ENCODE data around the gene C11orf21.

The C11orf21 gene

DNA sequence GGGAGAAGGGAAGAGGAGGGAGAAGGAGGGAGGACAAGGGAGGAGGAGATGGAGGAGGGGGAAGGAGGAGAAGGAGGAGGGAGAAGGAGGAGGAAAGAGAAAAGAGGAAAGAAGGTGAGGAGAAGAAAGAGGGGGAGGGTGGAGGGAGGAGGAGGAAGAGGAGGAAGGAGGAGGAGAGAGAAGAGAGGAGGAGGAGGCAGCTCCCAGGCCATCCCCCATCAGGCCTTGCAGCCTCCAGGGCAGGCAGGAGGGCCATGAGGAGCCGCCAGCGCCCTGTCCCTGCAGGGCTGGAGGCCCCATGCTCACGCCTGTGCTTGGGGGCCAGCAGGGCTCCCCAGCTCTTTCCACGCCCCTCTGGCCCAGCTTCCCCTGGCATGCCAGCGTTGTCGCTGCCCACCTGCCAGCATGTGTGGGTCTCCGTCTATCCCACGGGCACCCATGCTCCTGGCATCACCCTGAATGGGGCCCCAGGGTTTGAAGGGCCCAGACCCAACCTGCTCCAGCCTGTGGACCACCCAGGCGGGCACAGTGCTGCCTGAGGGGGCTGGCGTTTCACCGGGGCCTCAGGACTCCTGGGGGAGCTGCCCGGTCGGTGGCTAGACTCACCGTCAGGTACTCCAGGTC, 5.3 kb upstream of the C11orf21 start:
- no peak for DNase-seq (ENCODE audit: low read depth, low spot score)
- Histone ChIP-seq H3K4me3 (ENCODE audit: insufficient read length, low read depth) (no peak overlapping the region), H3K9ac (ENCODE audit: insufficient read length, low read depth) (peak overlapping the region; percentile 33), H3K36me3 (ENCODE audit: insufficient read depth, insufficient read length, low read length) (no peaks in the 10 kb centered on the region), H3K27me3 (ENCODE audit: insufficient read depth, insufficient read length) (no peaks in the 10 kb centered on the region), H3K9me3 (ENCODE audit: insufficient read depth, low read length) (no peaks in the 10 kb centered on the region), H3K4me1 (ENCODE audit: insufficient read depth, insufficient read length) (peaks cover 26% of the 10 kb centered on the region)
- TF ChIP-seq ZNF274 (IDR thresholded peaks at IDR 0.05; ENCODE audit: low read depth, low read length): no peak
- no peak for TF ChIP-seq YY1 (IDR thresholded peaks at IDR 0.05; ENCODE audit: insufficient read depth, insufficient read length)
- no peak for TF ChIP-seq SUZ12 (IDR thresholded peaks at IDR 0.05; ENCODE audit: extremely low read depth, insufficient read depth, insufficient read length)

- H3K27me3 ChIP-seq (ENCODE audit: insufficient read depth, insufficient read length): no peaks in the 10 kb centered on the region
- H3K4me1 ChIP-seq (ENCODE audit: insufficient read depth, insufficient read length): peaks cover 21% of the 10 kb centered on the region
- DNase-seq (ENCODE audit: low read depth, low spot score): no peak
- TF ChIP-seq SUZ12 (IDR thresholded peaks at IDR 0.05; ENCODE audit: extremely low read depth, insufficient read depth, insufficient read length) (no peak), YY1 (IDR thresholded peaks at IDR 0.05; ENCODE audit: insufficient read depth, insufficient read length) (no peak), ZNF274 (IDR thresholded peaks at IDR 0.05; ENCODE audit: low read depth, low read length) (no peak)
- no peaks in the 10 kb centered on the region for H3K9me3 ChIP-seq (ENCODE audit: insufficient read depth, low read length)
- no peak overlapping the region for H3K4me3 ChIP-seq (ENCODE audit: insufficient read length, low read depth)
- no peaks in the 10 kb centered on the region for H3K36me3 ChIP-seq (ENCODE audit: insufficient read depth, insufficient read length, low read length)
- no peak overlapping the region for H3K9ac ChIP-seq (ENCODE audit: insufficient read length, low read depth)
Measured at GRCh38 chr11:2306452-2306823, 4.7 kb upstream of the C11orf21 start.

DNA sequence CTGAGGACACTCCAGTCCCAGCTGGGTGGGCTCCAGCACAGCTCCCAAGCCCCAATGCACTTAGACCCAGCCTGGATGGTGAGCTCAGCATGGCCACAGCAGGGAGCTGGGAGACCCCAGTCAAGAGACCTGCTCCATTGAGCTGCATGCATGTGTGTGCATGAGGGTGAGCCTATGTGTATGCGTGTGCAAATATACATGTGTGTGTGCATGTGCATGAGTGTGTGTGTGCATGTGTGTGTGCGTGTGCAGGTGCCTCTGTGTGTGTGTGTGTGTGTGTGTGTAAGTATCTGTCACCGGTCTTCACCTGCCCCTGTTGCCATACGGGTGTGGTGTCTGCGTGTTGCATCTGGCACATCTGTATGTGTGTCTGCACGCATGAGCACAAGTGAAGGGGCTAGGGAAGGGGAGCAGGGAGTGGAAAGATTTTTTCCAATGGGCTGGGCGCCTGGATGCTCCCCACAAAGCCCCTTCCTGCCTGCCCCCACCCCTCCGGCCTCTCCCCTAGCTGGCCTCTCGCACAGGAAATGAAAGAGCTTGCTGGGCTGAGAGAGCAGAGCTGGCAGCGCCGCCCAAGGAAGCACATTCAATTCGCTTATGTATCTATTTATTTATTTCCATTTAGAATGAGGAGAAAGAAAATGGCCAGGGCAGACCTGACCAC, 4.2 kb upstream of the C11orf21 start:
- H3K9ac ChIP-seq (ENCODE audit: insufficient read length, low read depth): no peak overlapping the region

DNA sequence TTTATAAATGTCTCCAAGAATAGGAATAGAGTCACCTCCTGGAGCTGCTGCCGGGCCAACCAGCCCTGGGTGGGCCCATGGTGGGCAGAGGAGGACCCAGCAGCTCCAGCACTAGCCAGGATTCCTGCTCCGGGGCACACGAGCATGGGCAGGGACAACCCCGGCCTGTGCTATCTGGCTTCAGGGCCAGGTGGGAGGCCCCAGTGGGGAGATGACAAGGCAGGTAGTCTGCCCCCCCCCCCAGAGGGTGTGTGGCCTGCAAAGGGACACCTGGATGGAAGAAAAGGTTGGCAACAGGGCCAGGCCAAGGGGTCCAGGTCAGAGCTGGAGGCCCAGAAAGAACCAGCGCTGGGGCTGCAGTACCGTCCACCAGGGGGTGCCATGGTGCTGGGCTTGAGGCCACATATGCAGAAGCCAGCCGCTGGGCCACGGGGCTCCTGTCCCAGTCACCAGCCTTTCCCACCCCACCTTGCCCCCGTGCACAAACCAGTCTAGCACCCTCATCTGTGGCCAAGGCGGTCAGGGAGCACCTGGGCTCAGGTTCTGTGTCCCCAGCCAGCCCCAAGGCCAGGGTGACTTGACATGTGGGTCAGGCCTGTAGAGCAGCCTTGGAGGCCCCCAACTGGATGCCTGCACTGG, 3.5 kb upstream of the C11orf21 start:
- H3K9ac ChIP-seq (ENCODE audit: insufficient read length, low read depth): no peak overlapping the region
- H3K4me1 ChIP-seq (ENCODE audit: insufficient read depth, insufficient read length): peaks cover 16% of the 10 kb centered on the region

More for the DNA sequence above, 4.2 kb upstream of the C11orf21 start:
- no peak for TF ChIP-seq YY1 (IDR thresholded peaks at IDR 0.05; ENCODE audit: insufficient read depth, insufficient read length)
- no peak for TF ChIP-seq SUZ12 (IDR thresholded peaks at IDR 0.05; ENCODE audit: extremely low read depth, insufficient read depth, insufficient read length)
- no peak for TF ChIP-seq ZNF274 (IDR thresholded peaks at IDR 0.05; ENCODE audit: low read depth, low read length)
- DNase-seq (ENCODE audit: low read depth, low spot score): no peak
- Histone ChIP-seq H3K36me3 (ENCODE audit: insufficient read depth, insufficient read length, low read length) (no peaks in the 10 kb centered on the region), H3K4me1 (ENCODE audit: insufficient read depth, insufficient read length) (peaks cover 18% of the 10 kb centered on the region), H3K4me3 (ENCODE audit: insufficient read length, low read depth) (no peak overlapping the region), H3K27me3 (ENCODE audit: insufficient read depth, insufficient read length) (no peaks in the 10 kb centered on the region), H3K9me3 (ENCODE audit: insufficient read depth, low read length) (no peaks in the 10 kb centered on the region)

DNA sequence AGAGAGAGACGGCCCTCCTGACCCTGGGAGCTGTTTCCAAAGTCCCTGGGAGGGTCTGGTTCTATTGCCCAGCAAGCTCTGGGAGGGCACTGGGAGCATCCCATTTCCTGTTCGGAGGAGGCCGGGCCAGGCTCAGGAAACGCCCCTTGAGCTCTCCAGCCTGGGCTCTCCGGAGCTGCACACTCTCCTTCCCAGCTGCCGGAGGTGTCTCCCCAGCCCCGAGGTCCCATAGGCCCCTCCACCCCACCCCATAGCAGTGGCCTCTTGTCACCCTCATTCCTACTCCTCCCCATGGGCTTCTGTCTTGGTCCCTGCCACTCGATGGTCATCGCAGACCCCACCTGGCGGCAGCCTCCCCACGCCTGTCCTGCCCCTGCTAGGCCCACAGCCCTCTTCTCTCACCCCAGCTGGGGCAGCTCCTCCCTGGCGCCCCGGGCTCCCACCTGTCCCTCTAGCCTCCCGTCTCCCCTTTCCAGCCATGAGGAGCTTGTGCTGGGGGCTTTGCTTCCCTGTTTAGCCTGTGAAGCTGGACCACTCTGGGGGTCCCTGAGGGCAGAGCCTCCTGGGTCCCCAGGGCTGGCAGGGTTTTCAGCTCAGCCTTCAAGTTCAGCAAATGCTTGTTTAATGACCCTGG, 2.9 kb upstream of the C11orf21 start:
- no peak overlapping the region for H3K9ac ChIP-seq (ENCODE audit: insufficient read length, low read depth)
- H3K4me3 ChIP-seq (ENCODE audit: insufficient read length, low read depth): no peak overlapping the region
- H3K4me1 ChIP-seq (ENCODE audit: insufficient read depth, insufficient read length): peaks cover 16% of the 10 kb centered on the region
- TF ChIP-seq ZNF274 (IDR thresholded peaks at IDR 0.05; ENCODE audit: low read depth, low read length) (no peak), YY1 (IDR thresholded peaks at IDR 0.05; ENCODE audit: insufficient read depth, insufficient read length) (no peak), SUZ12 (IDR thresholded peaks at IDR 0.05; ENCODE audit: extremely low read depth, insufficient read depth, insufficient read length) (no peak)
- H3K36me3 ChIP-seq (ENCODE audit: insufficient read depth, insufficient read length, low read length): no peaks in the 10 kb centered on the region
- no peaks in the 10 kb centered on the region for H3K9me3 ChIP-seq (ENCODE audit: insufficient read depth, low read length)
- DNase-seq (ENCODE audit: low read depth, low spot score): no peak
- no peaks in the 10 kb centered on the region for H3K27me3 ChIP-seq (ENCODE audit: insufficient read depth, insufficient read length)

More for the DNA sequence above, 3.5 kb upstream of the C11orf21 start:
- Histone ChIP-seq H3K27me3 (ENCODE audit: insufficient read depth, insufficient read length) (no peaks in the 10 kb centered on the region), H3K9me3 (ENCODE audit: insufficient read depth, low read length) (no peaks in the 10 kb centered on the region), H3K4me3 (ENCODE audit: insufficient read length, low read depth) (no peak overlapping the region), H3K36me3 (ENCODE audit: insufficient read depth, insufficient read length, low read length) (no peaks in the 10 kb centered on the region)
- TF ChIP-seq YY1 (IDR thresholded peaks at IDR 0.05; ENCODE audit: insufficient read depth, insufficient read length): no peak
- no peak for TF ChIP-seq ZNF274 (IDR thresholded peaks at IDR 0.05; ENCODE audit: low read depth, low read length)
- no peak for TF ChIP-seq SUZ12 (IDR thresholded peaks at IDR 0.05; ENCODE audit: extremely low read depth, insufficient read depth, insufficient read length)
- DNase-seq (ENCODE audit: low read depth, low spot score): peak; percentile 56

DNA sequence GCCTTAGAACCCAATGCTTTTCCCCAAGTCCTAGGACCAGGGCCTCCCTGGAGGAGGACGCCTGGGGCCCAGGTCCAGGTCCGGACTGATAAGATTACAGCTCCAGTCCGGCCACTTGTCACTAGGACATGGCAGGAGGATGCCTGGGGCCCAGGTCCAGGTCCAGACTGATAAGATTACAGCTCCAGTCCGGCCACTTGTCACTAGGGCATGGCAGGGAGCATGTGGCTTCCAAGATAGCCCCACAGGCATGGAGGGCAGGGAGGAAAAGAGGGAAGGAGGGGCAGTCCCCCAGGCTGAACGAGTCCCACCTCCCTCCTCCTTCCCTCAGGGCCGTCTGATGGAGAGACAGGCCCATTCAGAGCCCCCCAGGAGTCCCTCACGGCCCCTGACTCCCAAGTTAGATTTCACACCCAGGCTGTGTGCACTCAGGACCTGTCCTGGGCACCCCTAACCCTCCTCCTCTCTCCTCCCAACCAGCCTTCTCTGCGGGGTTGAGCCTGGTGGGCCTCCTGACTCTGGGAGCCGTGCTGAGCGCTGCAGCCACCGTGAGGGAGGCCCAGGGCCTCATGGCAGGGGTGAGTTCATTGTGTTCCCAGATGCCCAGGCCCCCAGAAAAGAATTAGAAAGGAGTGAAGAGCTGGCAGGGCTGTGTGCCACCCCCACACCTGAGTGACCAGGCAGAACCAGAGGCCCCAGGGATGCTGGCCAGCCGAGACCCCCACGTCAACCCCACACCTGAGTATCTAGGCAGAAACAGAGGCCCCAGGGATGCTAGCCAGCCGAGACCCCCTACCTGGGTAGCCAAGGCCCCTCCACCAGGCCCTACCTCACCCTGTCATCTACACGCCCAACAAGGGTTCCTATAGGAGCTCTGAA, 2.1 kb upstream of the C11orf21 start:
- H3K4me1 ChIP-seq (ENCODE audit: insufficient read depth, insufficient read length): peaks cover 19% of the 10 kb centered on the region

More for the DNA sequence above, 2.1 kb upstream of the C11orf21 start:
- H3K36me3 ChIP-seq (ENCODE audit: insufficient read depth, insufficient read length, low read length): no peaks in the 10 kb centered on the region
- TF ChIP-seq ZNF274 (IDR thresholded peaks at IDR 0.05; ENCODE audit: low read depth, low read length) (no peak), SUZ12 (IDR thresholded peaks at IDR 0.05; ENCODE audit: extremely low read depth, insufficient read depth, insufficient read length) (no peak), YY1 (IDR thresholded peaks at IDR 0.05; ENCODE audit: insufficient read depth, insufficient read length) (no peak)
- no peak overlapping the region for H3K4me3 ChIP-seq (ENCODE audit: insufficient read length, low read depth)
- no peaks in the 10 kb centered on the region for H3K9me3 ChIP-seq (ENCODE audit: insufficient read depth, low read length)
- H3K9ac ChIP-seq (ENCODE audit: insufficient read length, low read depth): peak overlapping the region; percentile 10
- H3K27me3 ChIP-seq (ENCODE audit: insufficient read depth, insufficient read length): no peaks in the 10 kb centered on the region
- DNase-seq (ENCODE audit: low read depth, low spot score): no peak

All from NT2/D1 (cell line).